HG02678 (cell line): ENCODE data around the gene UROC1.
A peak's percentile ranks its signal among the peaks of the same experiment; 100 is the strongest.

ENCODE experiments used
- ATAC-seq: cut with Tn5 transposase; IDR thresholded peaks from one replicate; pipeline ENCODE4 v1.9.1; 2021; ENCODE audit warnings: mild to moderate bottlenecking, moderate library complexity; ENCODE audit not compliant: unreplicated experiment

The UROC1 gene

GRCh38 chr3:126481808-126482502, 35.6 kb downstream of the UROC1 start:
- no peak for ATAC-seq

- no peak for ATAC-seq
Measured at GRCh38 chr3:126480861-126481260, 36.7 kb downstream of the UROC1 start.

- no peak for ATAC-seq
Measured at GRCh38 chr3:126480206-126480605, 37.4 kb downstream of the UROC1 start.

- no peak for ATAC-seq
Measured at GRCh38 chr3:126479642-126480041, 37.9 kb downstream of the UROC1 start.

- no peak for ATAC-seq
Measured at GRCh38 chr3:126478581-126479310, 38.8 kb downstream of the UROC1 start.

GRCh38 chr3:126477061-126477380, 40.6 kb downstream of the UROC1 start:
- no peak for ATAC-seq

- ATAC-seq = peak; percentile 22
Measured at GRCh38 chr3:126476166-126477060, 41.2 kb downstream of the UROC1 start.

GRCh38 chr3:126475413-126476114, 42.0 kb downstream of the UROC1 start, which contains the start of gene ZXDC:
Gene ZXDC (minus strand): TSS chr3:126475891. CDS start chr3:126475865, 26 bp downstream.
- peak; percentile 81 for ATAC-seq

- peak; percentile 14 for ATAC-seq
Measured at GRCh38 chr3:126474498-126475412, 42.8 kb downstream of the UROC1 start.

GRCh38 chr3:126473292-126474168, 44.0 kb downstream of the UROC1 start:
- ATAC-seq = no peak

GRCh38 chr3:126472277-126473006, 45.1 kb downstream of the UROC1 start:
- ATAC-seq = no peak

GRCh38 chr3:126469479-126469878, 48.1 kb downstream of the UROC1 start:
- ATAC-seq = no peak

- no peak for ATAC-seq
Measured at GRCh38 chr3:126468028-126468891, 49.3 kb downstream of the UROC1 start.

GRCh38 chr3:126467611-126467955, 50.0 kb downstream of the UROC1 start:
- ATAC-seq = no peak

- ATAC-seq = no peak
Measured at GRCh38 chr3:126466886-126467610, 50.5 kb downstream of the UROC1 start.

- no peak for ATAC-seq
Measured at GRCh38 chr3:126465928-126466544, 51.5 kb downstream of the UROC1 start.
